GM12874 (cell line): ENCODE measurements around the gene IPP.

Source experiments
- CTCF ChIP-seq: IDR thresholded peaks from 2 replicates; pipeline ENCODE4 v1.5.1; 2011; ENCODE audit warnings: low read depth, mild to moderate bottlenecking, control low read depth, low read length, moderate library complexity; ENCODE audit not compliant: insufficient read depth

IPP gene

GRCh38 chr1:45750298-45751038 is at the start of gene IPP:
IPP (minus strand) TSS chr1:45750653; CDS start chr1:45746411, 4,242 bp downstream.
- peak; percentile 44; the same call in 1 of the 2 replicates for TF ChIP-seq CTCF

DNA sequence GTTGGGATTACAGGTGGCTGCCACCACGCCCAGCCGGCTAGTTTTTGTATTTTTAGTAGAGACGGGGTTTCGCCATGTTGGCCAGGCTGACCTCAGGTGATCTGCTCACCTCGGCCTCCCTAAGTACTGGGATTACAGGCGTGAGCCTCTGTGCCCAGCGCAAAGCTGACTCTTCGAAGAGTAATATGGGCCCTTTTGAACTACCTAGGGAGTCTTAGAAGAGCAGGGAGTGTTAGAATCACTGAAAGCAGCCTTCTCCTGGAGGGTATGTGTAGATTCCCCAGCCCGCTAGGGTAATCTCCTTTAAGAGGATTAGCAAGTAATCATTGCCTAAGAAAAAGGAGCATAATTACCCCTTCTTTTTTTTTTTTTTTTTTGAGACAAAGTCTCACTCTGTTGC is 46.5 kb upstream of the IPP start:
- no peak for TF ChIP-seq CTCF

GRCh38 chr1:45796381-45796780 is 45.9 kb upstream of the IPP start:
- no peak for TF ChIP-seq CTCF

- TF ChIP-seq CTCF, result no peak
Measured at GRCh38 chr1:45793942-45794604, 43.6 kb upstream of the IPP start.

DNA sequence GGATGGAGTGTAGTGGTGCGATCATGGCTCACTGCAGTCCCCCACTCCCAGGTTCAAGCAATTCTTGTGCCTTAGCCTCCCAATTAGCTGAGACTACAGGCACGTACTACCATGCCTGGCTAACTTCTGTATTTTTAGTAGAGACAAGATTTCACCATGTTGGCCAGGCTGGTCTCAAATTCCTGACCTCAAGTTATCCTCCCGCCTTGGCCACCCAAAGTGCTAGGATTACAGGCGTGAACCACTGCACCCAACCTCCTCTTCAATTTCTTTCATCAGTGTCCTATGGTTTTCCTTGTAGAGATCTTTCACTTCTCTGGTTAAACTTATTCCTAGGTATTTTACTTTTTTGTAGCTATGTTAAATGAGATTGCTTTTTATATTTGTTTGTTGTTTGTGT is 42.3 kb upstream of the IPP start:
- no peak for TF ChIP-seq CTCF

- no peak for TF ChIP-seq CTCF
Measured at GRCh38 chr1:45789601-45790000, 39.1 kb upstream of the IPP start.

DNA sequence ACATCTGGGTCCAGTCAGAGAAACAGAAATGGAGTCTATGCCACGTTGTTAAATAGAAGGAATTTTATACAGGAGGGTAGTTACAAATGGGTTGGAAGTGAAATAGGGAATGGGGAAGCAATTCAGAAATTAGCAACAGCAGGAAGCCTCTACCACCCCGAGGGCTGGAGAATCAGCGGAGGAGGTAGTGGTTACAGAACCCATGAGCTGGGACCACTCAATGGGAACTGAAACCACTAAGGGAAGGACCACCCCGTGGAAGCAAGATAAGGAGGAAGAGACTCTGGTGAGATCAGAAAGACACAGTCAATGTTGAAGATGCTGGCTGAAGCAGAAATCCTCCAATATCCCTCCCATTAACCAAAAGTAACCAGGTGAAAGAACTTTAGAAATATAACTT is 37.5 kb upstream of the IPP start:
- TF ChIP-seq CTCF, result no peak
